ENCODE measurements around the gene MGAT4B.
"Not testable (repeated sequence)": the region's sequence is repeated elsewhere in the genome, so short reads cannot be mapped to it uniquely, and the experiment has no call there.

Gene MGAT4B

DNA sequence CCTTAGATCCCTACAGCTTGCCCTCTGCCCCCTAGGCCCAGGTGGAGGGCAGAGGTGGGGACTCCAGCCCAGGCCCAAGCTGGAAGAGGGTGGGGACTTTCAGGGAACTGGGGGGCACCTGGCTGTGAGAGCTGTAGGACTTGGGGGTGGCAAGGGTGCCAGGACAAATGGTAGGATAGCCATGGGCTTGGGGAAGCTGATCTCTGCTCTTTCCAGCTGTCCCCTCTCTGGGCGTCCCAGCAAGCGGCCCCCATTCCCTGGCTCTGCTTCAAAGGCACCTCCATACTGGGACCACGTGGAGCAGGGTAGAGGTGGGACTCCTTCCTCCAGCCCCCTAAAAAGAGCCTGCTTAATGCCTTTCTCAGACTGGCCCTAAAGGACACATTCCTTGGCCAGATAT is 12.5 kb downstream of the MGAT4B start:
- FAIRE-seq, result no peak

DNA sequence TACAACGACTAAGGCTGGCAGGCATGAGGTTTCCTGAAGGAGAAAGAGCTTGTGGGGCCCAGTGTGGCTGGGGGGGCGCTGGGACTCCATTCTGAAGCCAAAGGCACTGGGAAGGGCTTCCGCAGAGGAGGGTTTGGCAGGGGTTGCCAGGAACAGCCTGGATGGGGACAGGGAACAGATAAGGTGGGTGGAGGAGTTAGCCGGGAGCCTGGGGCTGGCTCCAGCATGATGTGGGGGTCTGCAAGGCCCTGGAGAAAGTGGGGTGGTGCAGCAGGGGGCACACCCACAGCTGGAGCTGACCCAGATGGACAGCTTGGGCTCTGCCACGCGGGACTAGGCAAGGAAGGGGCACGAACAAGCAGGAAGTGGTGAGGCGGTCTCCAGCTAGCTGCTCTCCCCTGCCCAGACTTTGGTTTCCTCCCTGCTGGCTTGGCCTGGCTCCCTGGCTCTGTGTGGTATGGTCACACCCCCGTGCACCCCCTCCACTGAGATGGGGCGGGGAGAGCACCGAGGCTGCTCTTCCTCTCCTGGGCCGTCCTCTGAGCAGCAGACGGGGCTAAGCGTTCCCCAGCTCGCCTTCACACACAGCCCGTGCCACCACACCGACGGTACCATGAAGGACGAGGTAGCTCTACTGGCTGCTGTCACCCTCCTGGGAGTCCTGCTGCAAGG is 13.1 kb downstream of the MGAT4B start, which contains the start of gene LTC4S:
TSS of gene LTC4S (plus strand) at position 519 of the 672 bp plus-strand sequence. CDS start at position 614, 95 bp downstream.
- FAIRE-seq, result no peak

DNA sequence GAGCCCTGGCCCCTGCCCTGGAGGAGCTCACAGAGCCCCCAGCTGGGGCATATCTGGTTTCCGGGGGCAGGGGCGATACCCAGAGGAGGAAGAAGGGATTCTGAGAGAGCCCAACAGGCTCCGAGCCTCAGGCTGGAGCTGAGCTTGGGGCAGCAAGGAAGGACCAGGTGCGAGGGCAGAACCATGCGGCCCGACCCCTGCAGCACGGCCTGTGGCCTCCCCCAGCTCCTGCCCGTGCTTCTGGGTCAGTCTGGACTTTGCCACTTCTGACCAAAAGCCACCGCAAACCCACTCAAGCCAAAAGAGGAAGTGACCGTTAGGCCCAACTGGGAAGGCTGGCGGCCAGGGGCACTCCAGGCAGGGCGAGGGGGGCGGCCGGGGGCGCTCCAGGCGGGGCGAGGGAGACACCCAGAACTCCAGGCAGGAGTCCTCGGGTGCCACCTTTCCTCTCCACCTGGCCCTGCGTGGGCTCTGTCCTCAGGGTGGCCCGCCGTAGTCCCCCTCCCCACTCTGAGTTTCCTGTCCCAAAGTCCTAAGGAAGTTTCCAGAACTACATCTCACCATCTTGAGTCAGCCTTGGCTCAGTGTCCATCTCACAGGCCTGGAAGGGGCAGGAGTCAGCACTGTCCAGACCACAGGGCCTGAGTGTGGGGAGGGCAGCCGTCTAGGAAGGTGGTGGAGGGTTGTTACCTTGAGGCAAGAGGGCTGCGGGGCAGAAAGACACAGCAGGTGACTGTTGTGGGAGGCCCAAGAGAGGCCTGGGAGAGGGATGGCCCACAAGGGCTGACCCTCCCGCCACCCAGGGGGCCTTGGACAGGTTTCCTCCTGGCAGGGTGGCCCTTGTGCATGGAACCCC is 13.8 kb downstream of the MGAT4B start:
- FAIRE-seq, result no peak

DNA sequence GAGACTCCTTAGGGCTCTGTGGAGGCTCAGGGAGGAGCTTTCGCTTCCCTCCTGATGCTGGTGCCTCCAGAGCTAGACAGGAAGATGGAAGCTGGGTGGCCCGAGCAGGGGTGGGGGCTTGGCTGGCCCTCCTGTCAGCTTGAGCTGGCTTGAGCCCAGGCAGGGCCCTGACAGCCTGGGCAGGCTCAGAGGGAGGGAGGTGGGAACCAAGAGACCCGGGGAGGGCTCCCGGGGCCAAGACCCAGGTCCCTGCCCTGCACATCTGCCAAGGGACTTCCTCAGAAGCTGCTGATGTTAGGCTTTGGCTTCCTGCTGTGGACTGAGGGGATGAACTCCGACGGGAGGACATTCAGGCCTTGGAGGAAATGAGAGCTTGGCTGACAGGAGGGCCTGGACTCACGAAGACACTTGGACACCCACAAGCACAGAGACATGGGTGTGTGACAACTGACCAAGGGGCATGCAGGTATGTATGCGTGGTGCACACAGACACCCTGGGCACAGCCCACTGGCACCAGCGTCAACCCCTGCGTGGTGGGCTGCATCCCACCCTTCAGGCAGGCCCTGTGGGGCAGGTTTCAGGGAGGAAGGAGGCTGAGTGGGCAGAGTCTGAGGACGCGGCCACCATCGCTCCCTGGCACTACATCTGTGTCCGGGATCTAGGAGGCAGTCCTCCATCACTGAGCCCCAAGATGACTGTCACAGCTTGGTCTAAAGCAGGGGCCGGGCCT is 14.6 kb downstream of the MGAT4B start:
- no peak for FAIRE-seq

DNA sequence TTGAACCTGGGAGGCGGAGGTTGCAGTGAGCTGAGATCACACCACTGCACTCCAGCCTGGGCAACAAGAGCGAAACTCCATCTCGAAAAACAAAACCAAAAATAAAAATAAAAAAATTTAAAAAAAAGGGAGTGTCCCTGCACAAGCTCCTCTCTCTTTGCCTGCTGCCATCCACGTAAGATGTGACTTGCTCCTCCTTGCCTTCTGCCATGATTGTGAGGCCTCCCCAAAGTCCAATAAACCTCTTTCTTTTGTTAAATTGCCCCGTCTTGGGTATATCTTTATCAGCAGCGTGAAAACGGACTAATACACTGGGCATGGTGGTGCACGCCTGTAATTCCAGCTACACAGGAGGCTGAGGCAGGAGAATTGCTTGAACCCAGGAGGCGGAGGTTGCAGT is 17.4 kb downstream of the MGAT4B start:
- FAIRE-seq, result not testable (repeated sequence)

DNA sequence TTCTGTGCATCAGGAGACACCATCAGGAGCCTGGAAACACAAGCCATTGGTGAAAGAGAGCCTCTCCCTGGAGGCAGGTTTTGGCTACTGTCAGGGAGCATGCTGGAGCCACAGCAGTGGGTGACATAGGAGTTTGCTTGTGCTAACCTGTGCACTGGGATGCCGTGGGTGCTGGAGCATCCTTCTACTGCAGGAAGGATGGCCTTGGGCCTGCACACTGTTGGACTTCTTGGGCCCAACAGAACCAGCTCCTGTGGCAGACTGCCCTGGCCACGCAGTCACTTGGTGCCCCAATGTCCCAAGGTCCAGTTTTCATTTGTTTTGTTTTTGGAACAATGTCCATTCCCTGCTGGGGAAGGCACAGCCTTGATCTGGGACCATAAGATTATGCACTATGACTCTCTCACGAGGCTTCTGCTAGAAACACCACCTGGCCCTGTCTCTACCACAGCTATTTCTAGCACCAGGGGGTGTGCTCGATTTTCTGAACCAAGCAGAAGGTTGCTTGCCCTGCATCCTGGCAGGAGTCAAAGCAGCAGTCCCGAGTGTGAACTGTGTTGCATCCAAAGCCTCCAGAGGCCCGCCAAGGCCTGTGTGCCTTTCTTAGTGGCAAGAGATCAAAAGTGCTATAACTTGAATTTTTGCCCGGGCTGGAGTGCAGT is 18.3 kb downstream of the MGAT4B start:
- FAIRE-seq, result no peak

DNA sequence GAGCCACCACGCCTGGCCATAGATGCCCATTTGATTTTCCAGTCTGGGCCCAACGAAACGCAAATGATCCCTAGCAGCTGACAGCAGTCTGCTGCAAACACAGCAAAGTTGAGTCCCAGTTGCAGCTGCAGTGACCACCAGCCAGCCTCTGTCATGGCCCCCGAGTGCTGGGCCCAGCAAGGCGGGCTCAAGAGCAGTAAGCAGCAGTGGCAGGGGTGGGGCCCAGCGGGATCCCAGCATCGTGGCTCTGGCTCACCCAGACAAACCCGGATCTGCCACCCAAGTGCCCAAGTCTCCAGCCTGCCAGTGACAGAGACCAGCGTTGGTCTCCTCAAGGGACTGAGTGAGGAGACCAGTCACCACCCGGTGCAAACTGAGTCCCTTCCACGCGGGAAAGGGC is 19.8 kb downstream of the MGAT4B start:
- FAIRE-seq, result no peak

DNA sequence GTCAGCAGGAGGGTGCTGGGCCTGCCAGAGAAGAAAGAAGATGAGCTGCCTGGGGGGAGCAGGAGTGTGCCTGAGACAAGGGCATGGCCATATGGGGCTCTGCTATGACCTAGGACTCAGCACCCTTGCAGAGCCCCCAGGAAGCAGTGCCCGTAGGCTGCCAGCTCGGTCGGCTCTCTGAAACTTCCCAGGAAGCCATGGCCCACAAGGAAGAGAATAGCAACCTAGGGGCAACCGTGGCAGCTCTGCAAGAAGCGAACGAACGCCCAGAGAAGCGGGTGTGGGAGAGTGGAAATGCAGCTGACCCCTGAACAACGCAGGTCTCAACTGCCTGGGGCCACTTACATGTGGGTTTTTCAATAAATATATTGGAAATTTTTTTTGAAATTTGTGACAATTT is 23.5 kb downstream of the MGAT4B start:
- no peak for FAIRE-seq

DNA sequence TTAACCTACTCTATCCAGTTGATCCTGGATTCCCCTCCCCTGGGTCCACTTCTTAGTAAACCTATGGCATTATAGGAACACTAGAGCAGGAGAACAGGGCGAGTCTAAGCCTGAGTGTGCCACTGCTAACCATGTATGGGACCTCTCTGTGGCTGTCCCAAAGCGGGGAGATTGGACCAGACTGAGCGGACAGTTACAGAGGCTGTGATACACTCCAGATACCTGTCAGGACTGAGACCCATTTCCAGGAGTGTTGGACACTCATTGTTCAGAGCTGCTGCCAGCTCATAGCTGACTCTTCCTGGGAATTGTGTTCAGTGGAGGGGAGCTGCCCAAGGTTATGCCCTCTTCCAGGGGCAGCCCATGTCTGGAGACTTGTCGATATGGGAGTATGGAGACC is 24.8 kb downstream of the MGAT4B start:
- FAIRE-seq, result no peak

DNA sequence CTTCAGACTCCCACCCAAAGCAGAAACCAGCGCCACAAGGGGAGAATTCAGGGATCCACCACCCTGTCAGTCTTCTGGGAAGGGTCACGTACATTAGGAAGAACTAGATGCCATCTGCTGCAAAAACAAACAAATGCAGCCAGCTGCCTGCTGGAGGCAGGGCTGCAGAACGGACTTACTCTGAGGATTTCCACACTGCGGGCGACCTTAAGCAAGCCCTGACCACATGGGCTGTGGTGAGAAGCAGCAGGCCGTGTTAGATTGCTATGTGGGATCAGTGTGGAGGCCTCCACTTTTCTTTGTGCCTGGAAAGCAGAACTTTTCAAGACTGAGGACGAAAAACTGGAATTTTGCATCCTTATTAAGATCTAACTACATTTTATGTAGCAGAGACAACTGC is 26.3 kb downstream of the MGAT4B start:
- no peak for FAIRE-seq

DNA sequence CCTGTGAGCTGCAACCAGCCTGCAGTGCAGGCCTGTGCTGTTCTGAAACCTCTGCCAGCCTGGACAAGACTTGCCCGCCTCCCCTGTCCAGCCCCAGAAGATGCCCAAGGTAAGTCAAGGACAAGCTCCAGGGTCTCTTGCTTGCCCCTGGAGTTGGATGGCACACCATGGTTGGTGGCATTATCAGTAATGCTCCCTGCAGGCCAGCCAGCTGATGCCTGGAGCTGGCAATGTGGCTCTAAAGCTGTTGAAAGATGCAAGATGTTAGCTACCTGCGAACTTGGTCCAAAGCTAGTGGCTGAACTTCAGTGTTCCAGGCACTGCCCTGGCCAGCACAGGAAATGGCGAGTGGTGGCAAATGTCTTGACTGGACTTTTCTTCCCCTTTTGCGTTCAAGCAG is 26.8 kb downstream of the MGAT4B start:
- FAIRE-seq, result no peak

DNA sequence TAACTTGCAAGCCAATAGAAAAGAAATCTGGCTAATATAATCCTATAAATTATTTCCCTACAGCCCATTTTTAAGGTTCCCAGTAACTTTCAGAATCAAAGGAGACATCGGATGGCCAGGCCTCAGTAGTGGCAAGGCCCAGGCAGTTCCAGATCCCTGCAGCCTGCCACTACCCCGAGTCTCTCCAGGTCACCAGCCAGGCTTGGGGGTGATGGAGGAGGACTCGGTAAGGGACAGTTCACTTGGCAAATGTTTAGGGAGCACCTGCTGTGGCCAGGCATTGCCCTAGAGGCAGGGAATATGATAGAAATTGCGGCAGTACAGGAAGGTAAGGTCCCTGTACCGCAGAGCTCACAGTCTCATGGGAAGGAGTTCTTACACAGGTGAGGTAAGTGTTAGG is 28.1 kb downstream of the MGAT4B start:
- no peak for FAIRE-seq

DNA sequence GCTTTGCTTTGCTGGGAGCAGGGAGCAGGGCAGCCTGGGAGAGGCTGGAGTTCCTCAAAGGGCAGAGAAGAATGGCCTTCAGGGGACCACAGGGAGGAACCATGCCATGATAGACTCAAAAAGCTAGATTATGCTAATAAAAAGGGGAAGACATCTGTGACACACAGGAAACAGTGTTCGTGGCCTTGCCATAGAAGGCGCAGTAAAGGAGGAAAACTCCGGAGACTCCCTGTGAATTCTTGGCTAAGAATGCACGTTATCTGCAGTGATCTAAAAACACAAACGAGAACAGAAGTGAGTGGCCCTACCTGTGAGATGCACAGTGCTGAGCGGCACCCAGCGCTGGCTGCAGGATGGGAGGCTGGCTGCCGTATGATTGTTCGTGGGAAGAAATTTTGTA is 28.8 kb downstream of the MGAT4B start:
- FAIRE-seq, result no peak

DNA sequence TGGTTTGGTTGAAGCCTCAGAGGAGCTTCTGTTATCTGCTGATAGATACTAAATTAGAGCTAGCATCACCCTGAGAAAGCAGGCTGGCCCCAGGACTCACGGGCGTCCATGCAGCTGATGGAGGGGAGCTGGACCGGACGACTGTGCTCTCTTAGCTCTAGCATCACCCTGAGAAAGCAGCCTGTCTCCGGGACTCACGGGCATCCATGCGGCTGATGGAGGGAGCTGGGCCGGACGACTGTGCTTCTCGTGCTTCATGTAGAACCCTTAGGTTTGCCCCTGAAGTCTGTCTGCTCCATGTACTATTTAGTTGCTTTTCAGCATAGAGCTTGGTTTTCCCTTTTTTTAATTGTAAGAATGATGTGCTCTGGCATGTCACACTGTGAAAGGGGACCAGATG is 29.2 kb downstream of the MGAT4B start:
- no peak for FAIRE-seq

DNA sequence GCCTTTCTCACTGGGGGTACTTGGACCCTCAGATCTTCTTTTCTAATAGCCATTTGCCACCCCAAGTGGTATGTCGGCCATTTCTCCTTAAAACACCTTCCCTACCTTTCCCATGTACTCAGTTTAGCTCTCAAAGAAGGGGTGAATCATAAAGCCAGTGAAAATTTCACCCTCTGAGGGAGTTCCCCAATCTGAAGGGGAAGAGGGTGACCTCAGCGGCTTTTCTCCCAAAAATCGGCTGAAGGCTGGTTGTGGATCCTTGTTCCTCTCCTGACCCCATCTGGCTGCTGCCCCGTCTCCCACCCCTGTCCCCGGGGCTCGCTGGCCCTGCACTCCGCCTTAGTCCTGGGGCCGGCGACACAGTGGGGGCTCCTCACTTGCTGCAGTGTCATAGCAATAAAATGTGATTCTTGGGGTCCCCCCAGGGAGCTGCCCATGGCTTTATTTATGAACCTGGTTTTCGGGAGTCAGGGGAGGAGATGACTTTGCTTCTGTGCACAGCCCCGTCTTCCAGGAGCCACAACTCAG is 30.2 kb downstream of the MGAT4B start:
- FAIRE-seq, result no peak

DNA sequence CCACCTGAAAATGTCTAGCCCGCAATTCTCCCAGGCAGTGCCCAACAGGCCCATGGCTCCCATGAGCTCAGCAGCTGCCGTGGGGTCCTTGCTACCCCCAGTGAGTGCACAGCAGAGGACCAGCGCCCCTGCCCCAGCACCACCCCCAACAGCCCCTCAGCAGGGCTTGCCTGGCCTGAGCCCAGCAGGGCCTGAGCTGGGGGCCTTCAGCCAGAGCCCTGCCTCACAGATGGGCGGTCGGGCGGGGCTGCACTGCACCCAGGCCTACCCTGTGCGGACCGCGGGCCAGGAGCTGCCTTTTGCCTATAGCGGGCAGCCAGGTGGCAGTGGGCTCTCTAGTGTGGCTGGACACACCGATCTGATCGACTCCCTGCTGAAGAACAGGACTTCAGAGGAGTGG is 32.2 kb downstream of the MGAT4B start:
- no peak for FAIRE-seq

DNA sequence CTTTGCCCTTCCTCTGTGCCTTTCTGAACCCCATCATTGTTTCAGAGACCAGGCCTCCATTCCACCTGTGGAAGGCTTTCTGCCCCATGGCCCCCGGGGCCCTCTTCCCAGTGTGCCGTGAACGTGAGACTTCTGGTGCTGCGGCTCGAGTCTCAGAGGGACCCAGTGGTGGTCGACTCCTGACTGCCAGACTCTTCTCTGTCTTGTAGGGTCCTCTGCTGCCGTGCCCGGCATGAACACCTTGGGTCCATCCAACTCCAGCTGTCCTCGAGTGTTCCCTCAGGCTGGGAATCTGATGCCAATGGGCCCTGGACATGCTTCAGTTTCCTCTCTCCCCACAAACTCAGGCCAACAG is 33.0 kb downstream of the MGAT4B start:
- no peak for FAIRE-seq

DNA sequence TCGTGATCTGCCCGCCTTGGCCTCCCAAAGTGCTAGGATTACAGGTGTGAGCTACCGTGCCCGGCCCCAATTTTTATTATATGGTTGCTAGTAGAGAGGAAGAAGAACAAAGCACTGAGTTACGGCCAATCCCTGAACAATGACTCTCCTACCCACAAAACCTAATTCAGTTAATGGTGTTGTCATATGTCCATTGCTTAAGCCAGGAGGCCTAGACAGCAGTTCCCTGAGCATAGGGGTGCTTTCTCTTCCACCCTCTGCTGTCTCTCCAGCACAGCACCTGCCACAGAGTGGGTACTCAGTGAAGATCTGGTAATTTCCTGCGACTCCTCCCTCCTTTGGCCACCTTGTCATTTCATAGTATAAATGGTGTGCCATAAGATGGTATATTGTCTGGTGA is 34.3 kb downstream of the MGAT4B start:
- no peak for FAIRE-seq

DNA sequence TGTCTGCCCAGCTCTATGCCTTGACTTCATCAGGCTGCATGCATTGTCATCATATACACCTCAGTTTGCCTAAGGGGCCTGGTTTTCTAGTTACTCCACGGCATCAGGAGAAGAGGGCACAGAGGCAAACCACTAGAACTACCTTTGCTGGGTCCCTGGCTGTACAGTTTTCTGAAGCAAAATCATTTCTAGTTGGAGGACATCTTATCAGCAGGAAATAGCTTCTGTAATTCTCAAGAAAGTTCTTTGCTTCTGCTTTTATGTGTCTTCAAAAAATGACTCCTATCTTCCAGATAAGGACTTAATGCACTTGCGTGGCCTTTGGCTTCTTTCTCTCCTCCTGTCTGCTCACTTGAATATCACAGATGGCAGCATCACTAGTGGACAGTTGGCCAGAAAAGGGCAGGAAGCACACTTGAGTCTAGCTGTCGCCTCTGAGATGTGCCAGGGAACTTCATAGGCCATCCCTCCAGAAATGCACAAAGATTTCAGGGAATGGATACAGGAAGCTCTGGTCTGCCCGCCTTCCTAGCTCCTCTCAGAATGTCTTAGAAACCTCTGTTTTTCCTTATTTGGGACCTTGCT is 35.3 kb downstream of the MGAT4B start:
- no peak for FAIRE-seq

DNA sequence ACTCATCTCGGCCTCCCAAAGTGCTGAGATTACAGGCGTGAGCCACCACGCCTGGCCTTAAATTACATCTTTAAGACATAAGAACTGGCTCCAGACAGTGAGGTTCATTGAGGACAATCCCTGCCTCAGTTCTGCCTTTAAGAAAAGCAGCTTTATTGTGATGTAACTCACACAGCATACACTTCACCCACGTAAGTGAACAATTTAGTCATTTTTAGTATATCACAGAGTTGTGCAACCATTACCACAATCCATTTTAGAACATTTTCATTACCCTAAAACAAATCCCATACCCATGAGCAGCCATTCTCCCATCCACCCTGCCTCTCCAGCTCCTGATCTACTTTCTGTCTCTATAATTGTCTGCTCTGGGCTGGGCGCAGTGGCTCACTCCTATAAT is 36.9 kb downstream of the MGAT4B start:
- FAIRE-seq, result no peak

DNA sequence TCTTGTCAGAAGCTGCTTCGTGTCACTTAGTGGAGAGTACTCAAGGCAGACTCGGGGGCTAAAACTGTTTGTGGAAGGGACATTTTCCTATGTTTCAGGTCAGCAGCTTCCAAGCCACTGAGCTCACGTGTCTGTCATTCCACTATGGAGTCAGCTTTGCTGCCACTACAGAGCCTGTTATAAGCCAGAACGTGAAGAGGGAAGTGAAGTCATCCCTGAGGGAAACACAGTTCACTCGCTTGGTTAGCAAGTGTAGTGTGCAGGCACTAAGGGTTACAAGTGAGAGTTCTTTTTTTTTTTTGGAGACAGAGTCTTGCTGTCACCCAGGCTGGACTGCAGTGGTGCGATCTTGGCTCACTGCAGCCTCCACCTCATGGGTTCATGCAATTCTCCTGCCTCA is 37.4 kb downstream of the MGAT4B start:
- FAIRE-seq, result no peak

DNA sequence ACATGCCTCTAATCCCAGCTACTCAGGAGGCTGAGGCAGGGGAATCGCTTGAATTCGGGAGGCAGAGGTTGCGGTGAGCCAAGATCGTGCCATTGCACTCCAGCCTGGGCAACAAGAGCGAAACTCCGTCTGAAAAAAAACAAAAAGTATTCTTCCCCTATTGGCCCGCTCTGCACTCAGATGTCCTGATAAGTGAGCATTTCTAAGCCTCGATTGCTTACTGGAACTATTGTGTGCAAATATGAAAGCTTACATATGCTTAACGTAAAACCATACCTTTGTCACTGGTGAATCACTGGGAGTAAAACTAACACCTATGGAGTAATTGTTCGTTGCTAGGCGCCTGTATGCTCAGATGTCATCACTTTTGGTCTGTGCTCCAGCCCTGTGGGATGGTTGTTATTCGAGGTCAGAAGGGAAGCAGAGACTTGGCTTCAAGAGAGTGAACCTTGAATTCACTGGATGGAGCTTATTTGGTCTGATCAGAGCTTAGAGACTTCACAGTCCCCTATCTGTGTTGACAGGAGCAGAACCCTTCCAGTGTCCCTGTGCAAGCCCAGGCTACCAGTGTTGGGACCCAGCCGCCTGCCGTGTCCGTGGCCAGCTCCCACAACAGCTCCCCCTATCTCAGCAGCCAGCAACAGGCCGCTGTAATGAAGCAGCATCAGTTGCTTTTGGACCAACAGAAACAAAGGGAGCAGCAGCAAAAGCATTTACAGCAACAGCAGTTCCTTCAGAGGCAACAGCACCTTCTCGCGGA is 38.2 kb downstream of the MGAT4B start:
- FAIRE-seq, result no peak

Data from TTC549 (cell line).